HEK293 (cell line): ENCODE measurements around the gene MYD88.

Source experiments
- CTCF ChIA-PET: fragments of 350-600 bp; formaldehyde crosslinking; extraction: SDS; loops from one replicate; lab custom pipeline; 2021; ENCODE audit warnings: antibody characterized with exemption; lab: Yijun Ruan, JAX
- POLR2A ChIA-PET: fragments of 300-600 bp; formaldehyde crosslinking; extraction: SDS; loops from one replicate; lab custom pipeline; 2020; ENCODE audit warnings: antibody characterized with exemption, inconsistent platforms; lab: Yijun Ruan, JAX
- H3K27ac ChIP-seq: fragments of 200-500 bp; sonication (Bioruptor generic); 2 replicates; pipeline ENCODE4 v1.5.1; 2014; ENCODE audit warnings: low read depth, low read length, control low read depth, inconsistent platforms; ENCODE audit errors: extremely low read depth
- H3K36me3 ChIP-seq, 2 experiments: fragments of 200-500 bp in 1 of 2; sonication (Bioruptor generic) in 1 of 2; 1 replicate in 1 of 2; 2 replicates in 1 of 2; pipeline ENCODE4 v1.5.1; 2014 to 2017; ENCODE audit warnings: inconsistent platforms in 2 of 2, low read length in 2 of 2; ENCODE audit not compliant: control insufficient read depth in 2 of 2, insufficient read depth in 1 of 2
- H3K4me1 ChIP-seq: fragments of 200-500 bp; sonication (Bioruptor generic); 2 replicates; pipeline ENCODE4 v1.5.1; 2014; ENCODE audit warnings: mild to moderate bottlenecking, low read length, inconsistent platforms; ENCODE audit not compliant: control insufficient read depth, insufficient read depth
- H3K4me3 ChIP-seq: 2 replicates; pipeline ENCODE4 v1.5.1; 2011; ENCODE audit warnings: low read depth, mild to moderate bottlenecking, control low read depth, low read length, moderate library complexity
- H3K9me3 ChIP-seq: fragments of 200-500 bp; sonication (Bioruptor generic); 2 replicates; pipeline ENCODE4 v1.5.1; 2014; ENCODE audit warnings: low read depth, low read length, inconsistent platforms; ENCODE audit not compliant: control insufficient read depth, insufficient read depth
- PRDM2 ChIP-seq: fragments of 450-650 bp; formaldehyde crosslinking; IDR thresholded peaks from 2 replicates; pipeline ENCODE4 v1.5.1; 2016; ENCODE audit warnings: missing biosample characterization, missing genetic modification characterization, borderline replicate concordance
- ZFP69B ChIP-seq: fragments of 450-650 bp; formaldehyde crosslinking; IDR thresholded peaks from 2 replicates; pipeline ENCODE4 v1.5.1; 2016; ENCODE audit warnings: missing biosample characterization, missing genetic modification characterization
- ZNF184 ChIP-seq: fragments of 450-650 bp; IDR thresholded peaks from 2 replicates; pipeline ENCODE4 v1.5.1; 2018; ENCODE audit warnings: missing biosample characterization, mild to moderate bottlenecking, missing genetic modification characterization
- ZNF510 ChIP-seq: fragments of 450-650 bp; formaldehyde crosslinking; IDR thresholded peaks from 2 replicates; pipeline ENCODE4 v1.5.1; 2018; ENCODE audit warnings: mild to moderate bottlenecking, missing genetic modification characterization, missing biosample characterization; ENCODE audit not compliant: insufficient replicate concordance
- ZNF626 ChIP-seq: fragments of 450-650 bp; sonication (Bioruptor Pico); formaldehyde crosslinking; IDR thresholded peaks from 2 replicates; pipeline ENCODE4 v1.5.1; 2018; ENCODE audit warnings: missing biosample characterization, missing genetic modification characterization, inconsistent platforms
- ZNF658 ChIP-seq: fragments of 450-650 bp; formaldehyde crosslinking; IDR thresholded peaks from 2 replicates; pipeline ENCODE4; 2016; ENCODE audit warnings: missing biosample characterization, missing genetic modification characterization
- ZNF701 ChIP-seq: fragments of 450-650 bp; formaldehyde crosslinking; IDR thresholded peaks from 2 replicates; pipeline ENCODE4 v1.5.1; 2016; ENCODE audit warnings: missing biosample characterization, missing genetic modification characterization
- ZSCAN16 ChIP-seq: fragments of 450-650 bp; formaldehyde crosslinking; IDR thresholded peaks from 2 replicates; pipeline ENCODE4 v1.5.1; 2016; ENCODE audit warnings: missing biosample characterization, missing genetic modification characterization
- TF ChIP-seq, protein P1 (sequence below): fragments of 450-650 bp; formaldehyde crosslinking; IDR thresholded peaks from 2 replicates; pipeline ENCODE4 v1.5.1; 2016; ENCODE audit warnings: missing biosample characterization, missing genetic modification characterization
- TF ChIP-seq, protein P2 (sequence below): fragments of 450-650 bp; formaldehyde crosslinking; IDR thresholded peaks from 2 replicates; pipeline ENCODE4 v1.5.0; 2017; ENCODE audit warnings: missing biosample characterization, missing genetic modification characterization, borderline replicate concordance
- TF ChIP-seq, protein P3 (sequence below): fragments of 450-650 bp; formaldehyde crosslinking; IDR thresholded peaks from 2 replicates; pipeline ENCODE4 v1.5.1; 2016; ENCODE audit warnings: missing biosample characterization, missing genetic modification characterization

MYD88 gene

GRCh38 chr3:38120693-38121450, 17.6 kb upstream of the MYD88 start (continued):
- TF ChIP-seq PRDM2 = no peak

- TF ChIP-seq ZSCAN16 (no peak), ZNF184 (no peak), ZNF701 (tag by site-specific recombination) (no peak), ZNF658 (tag by site-specific recombination) (no peak), ZNF510 (no peak), ZNF626 (tag by site-specific recombination) (no peak), ZFP69B (no peak)
- TF ChIP-seq, protein P1, sequence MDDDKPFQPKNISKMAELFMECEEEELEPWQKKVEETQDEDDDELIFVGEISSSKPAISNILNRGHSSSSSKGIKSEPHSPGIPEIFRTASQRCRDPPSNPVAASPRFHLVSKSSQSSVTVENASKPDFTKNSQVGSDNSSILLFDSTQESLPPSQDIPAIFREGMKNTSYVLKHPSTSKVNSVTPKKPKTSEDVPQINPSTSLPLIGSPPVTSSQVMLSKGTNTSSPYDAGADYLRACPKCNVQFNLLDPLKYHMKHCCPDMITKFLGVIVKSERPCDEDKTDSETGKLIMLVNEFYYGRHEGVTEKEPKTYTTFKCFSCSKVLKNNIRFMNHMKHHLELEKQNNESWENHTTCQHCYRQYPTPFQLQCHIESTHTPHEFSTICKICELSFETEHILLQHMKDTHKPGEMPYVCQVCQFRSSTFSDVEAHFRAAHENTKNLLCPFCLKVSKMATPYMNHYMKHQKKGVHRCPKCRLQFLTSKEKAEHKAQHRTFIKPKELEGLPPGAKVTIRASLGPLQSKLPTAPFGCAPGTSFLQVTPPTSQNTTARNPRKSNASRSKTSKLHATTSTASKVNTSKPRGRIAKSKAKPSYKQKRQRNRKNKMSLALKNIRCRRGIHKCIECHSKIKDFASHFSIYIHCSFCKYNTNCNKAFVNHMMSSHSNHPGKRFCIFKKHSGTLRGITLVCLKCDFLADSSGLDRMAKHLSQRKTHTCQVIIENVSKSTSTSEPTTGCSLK = no peak
- TF ChIP-seq, protein P2, sequence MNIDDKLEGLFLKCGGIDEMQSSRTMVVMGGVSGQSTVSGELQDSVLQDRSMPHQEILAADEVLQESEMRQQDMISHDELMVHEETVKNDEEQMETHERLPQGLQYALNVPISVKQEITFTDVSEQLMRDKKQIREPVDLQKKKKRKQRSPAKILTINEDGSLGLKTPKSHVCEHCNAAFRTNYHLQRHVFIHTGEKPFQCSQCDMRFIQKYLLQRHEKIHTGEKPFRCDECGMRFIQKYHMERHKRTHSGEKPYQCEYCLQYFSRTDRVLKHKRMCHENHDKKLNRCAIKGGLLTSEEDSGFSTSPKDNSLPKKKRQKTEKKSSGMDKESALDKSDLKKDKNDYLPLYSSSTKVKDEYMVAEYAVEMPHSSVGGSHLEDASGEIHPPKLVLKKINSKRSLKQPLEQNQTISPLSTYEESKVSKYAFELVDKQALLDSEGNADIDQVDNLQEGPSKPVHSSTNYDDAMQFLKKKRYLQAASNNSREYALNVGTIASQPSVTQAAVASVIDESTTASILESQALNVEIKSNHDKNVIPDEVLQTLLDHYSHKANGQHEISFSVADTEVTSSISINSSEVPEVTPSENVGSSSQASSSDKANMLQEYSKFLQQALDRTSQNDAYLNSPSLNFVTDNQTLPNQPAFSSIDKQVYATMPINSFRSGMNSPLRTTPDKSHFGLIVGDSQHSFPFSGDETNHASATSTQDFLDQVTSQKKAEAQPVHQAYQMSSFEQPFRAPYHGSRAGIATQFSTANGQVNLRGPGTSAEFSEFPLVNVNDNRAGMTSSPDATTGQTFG = no peak
- TF ChIP-seq, protein P3, sequence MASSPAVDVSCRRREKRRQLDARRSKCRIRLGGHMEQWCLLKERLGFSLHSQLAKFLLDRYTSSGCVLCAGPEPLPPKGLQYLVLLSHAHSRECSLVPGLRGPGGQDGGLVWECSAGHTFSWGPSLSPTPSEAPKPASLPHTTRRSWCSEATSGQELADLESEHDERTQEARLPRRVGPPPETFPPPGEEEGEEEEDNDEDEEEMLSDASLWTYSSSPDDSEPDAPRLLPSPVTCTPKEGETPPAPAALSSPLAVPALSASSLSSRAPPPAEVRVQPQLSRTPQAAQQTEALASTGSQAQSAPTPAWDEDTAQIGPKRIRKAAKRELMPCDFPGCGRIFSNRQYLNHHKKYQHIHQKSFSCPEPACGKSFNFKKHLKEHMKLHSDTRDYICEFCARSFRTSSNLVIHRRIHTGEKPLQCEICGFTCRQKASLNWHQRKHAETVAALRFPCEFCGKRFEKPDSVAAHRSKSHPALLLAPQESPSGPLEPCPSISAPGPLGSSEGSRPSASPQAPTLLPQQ (tag by site-specific recombination) = no peak
- CTCF ChIA-PET = no interaction called here
Measured at GRCh38 chr3:38121451-38121831, 17.0 kb upstream of the MYD88 start.

More at GRCh38 chr3:38121451-38121831, 17.0 kb upstream of the MYD88 start:
- H3K27ac ChIP-seq = no peak overlapping the region
- H3K9me3 ChIP-seq = no peaks in the 10 kb centered on the region
- peaks cover 0 to 64% of the 10 kb centered on the region in 2 experiments; a peak in 2 of 3 replicates for H3K36me3 ChIP-seq
- H3K4me1 ChIP-seq = no peaks in the 10 kb centered on the region
- no peak overlapping the region for H3K4me3 ChIP-seq
- POLR2A ChIA-PET = interaction anchor here (2.3 kb wide), 1 partner anchor 15 kb away, joined by 11 read pairs; the partner anchor contains the start of gene ACAA1
